K562 (cell line): Measurements from ENCODE around the gene ASB11. TPM values are rescaled to one million over a fixed set of nuclear protein-coding genes. Genes with fewer than 3 reads are reported as not detected.

ENCODE experiments used
- ATAC-seq: fragments of 200-7000 bp; cut with Tn5 transposase; 3 replicates; pipeline ENCODE4 v1.9.1; 2020; ENCODE audit warnings: moderate library complexity
- BruUV-seq: library from RNA; stranded (reverse); fragments of 400-500 nt; replicated peaks from 2 replicates; lab custom pipeline; 2021; lab: Mats Ljungman, UMichigan
- CTCF ChIA-PET: fragments of 300-600 bp; formaldehyde crosslinking; extraction: SDS; loops from one replicate; lab custom pipeline; 2021; ENCODE audit warnings: low intra/inter-chr PET ratio; lab: Yijun Ruan, JAX
- POLR2A ChIA-PET: fragments of 300-600, 350-650 bp; sonication (Branson Sonifier 250); formaldehyde crosslinking; extraction: SDS; loops from one replicate; lab custom pipeline; 2021; ENCODE audit warnings: antibody characterized with exemption, inconsistent platforms; lab: Yijun Ruan, JAX
- DNase-seq, 4 experiments: peaks; one replicate each; pipeline versions ENCODE4 v3.0.0 to v3.0.0-alpha.2; 2011 to 2018; ENCODE audit warnings: low spot score in 3 of 4, mixed read lengths in 3 of 4; ENCODE audit errors: extremely low read depth in 1 of 4
- FAIRE-seq: peaks from 2 replicates; lab custom pipeline; 2011; peaks lifted over from hg19 to GRCh38; lab: Jason Lieb, UNC
- H2AFZ ChIP-seq: 2 replicates; pipeline ENCODE4 v1.6.0; 2011; ENCODE audit warnings: low read depth, low read length, control low read depth, inconsistent platforms
- H3K27ac ChIP-seq: fragments of 200-600 bp; 3 replicates; pipeline ENCODE4 v1.8.0; 2011; ENCODE audit warnings: low read depth, mild to moderate bottlenecking, control low read depth, inconsistent platforms, low read length, moderate library complexity, mixed read lengths; ENCODE audit errors: extremely low read depth
- H3K27me3 ChIP-seq, 2 experiments: fragments of 300-600 bp in 1 of 2; 2 replicates in 1 of 2; 3 replicates in 1 of 2; pipeline versions ENCODE4 v1.6.0 to v1.8.0; 2011; ENCODE audit warnings: inconsistent platforms in 2 of 2, low read length in 2 of 2, mild to moderate bottlenecking in 1 of 2, mixed read lengths in 1 of 2, moderate library complexity in 1 of 2; ENCODE audit not compliant: control insufficient read depth in 2 of 2, insufficient read depth in 2 of 2
- H3K36me3 ChIP-seq: fragments of 300-600 bp; 3 replicates; pipeline ENCODE4 v1.8.0; 2011; ENCODE audit warnings: mild to moderate bottlenecking, low read length, inconsistent platforms; ENCODE audit not compliant: control insufficient read depth, insufficient read depth
- H3K4me1 ChIP-seq, 2 experiments: fragments of 200-600 bp in 1 of 2; replicated peaks in 1 of 2; 2 replicates in 1 of 2; 3 replicates in 1 of 2; pipeline versions ENCODE4 v1.5.1 to v1.8.0; 2011; ENCODE audit warnings: inconsistent platforms in 2 of 2, low read length in 2 of 2, mild to moderate bottlenecking in 1 of 2, mixed read lengths in 1 of 2, moderate library complexity in 1 of 2; ENCODE audit not compliant: control insufficient read depth in 2 of 2, insufficient read depth in 2 of 2
- H3K4me2 ChIP-seq: 2 replicates; pipeline ENCODE4 v1.6.1; 2011; ENCODE audit warnings: low read length, control low read depth, inconsistent platforms, mixed read lengths; ENCODE audit not compliant: insufficient read depth
- H3K4me3 ChIP-seq: fragments of 200-600 bp; sonication (generic), shearing (Covaris generic); 2 replicates; pipeline ENCODE4 v1.5.1; 2016; ENCODE audit warnings: control low read depth, inconsistent platforms
- H3K79me2 ChIP-seq: fragments of 200-600 bp; 3 replicates; pipeline ENCODE4 v1.8.0; 2011; ENCODE audit warnings: low read length, inconsistent platforms; ENCODE audit not compliant: control insufficient read depth, insufficient read depth
- H3K9ac ChIP-seq, 2 experiments: 2 replicates each; pipeline versions ENCODE4 v1.6.0 to v1.6.1; 2011; ENCODE audit warnings: low read depth in 2 of 2, low read length in 2 of 2, control low read depth in 1 of 2, inconsistent platforms in 1 of 2, mild to moderate bottlenecking in 1 of 2, mixed read lengths in 1 of 2; ENCODE audit not compliant: insufficient read depth in 1 of 2
- H3K9me1 ChIP-seq: one replicate; pipeline ENCODE4 v1.6.0; 2011; ENCODE audit warnings: inconsistent platforms, mild to moderate bottlenecking, low read length, moderate library complexity; ENCODE audit not compliant: control insufficient read depth, insufficient read depth
- H3K9me3 ChIP-seq: replicated peaks from 2 replicates; pipeline ENCODE4 v1.5.1; 2011; ENCODE audit warnings: low read depth, low read length, inconsistent platforms; ENCODE audit not compliant: control insufficient read depth, insufficient read depth
- H4K20me1 ChIP-seq: replicated peaks from 2 replicates; pipeline ENCODE4 v1.6.1; 2011; ENCODE audit warnings: low read length, inconsistent platforms, mixed read lengths; ENCODE audit not compliant: control insufficient read depth, insufficient read depth
- SAP30 ChIP-seq: fragments of 200-600 bp; sonication (generic); IDR thresholded peaks from 2 replicates; pipeline ENCODE4 v1.6.1; 2012; ENCODE audit warnings: borderline replicate concordance, low read depth, mild to moderate bottlenecking, moderate library complexity, low read length, control low read depth, inconsistent platforms; ENCODE audit not compliant: insufficient read depth, poor library complexity, severe bottlenecking
- SRSF9 ChIP-seq: fragments of 200-400 bp; formaldehyde crosslinking; IDR thresholded peaks from 2 replicates; pipeline ENCODE4 v1.6.1; 2017; ENCODE audit warnings: low read depth, low read length, borderline replicate concordance
- ZNF324 ChIP-seq: fragments of 250-450 bp; sonication (Bioruptor Pico); IDR thresholded peaks from 2 replicates; pipeline ENCODE4 v1.4.0; 2020; ENCODE audit warnings: mild to moderate bottlenecking
- ZNF561 ChIP-seq: fragments of 450-650 bp; formaldehyde crosslinking; conservative IDR thresholded peaks from 2 replicates; pipeline ENCODE4 v1.4.0; 2020; ENCODE audit warnings: mild to moderate bottlenecking, moderate library complexity
- ZNF644 ChIP-seq: fragments of 200-800 bp; sonication (Bioruptor generic); IDR thresholded peaks from 2 replicates; pipeline ENCODE4 v1.6.1; 2016; ENCODE audit warnings: low read depth, missing genetic modification characterization, missing compliant biosample characterization
- WGBS: fragments of 100-300 bp; shearing (Covaris generic); methylation state at CpG from one replicate; pipeline ENCODE4 v1.1.6; 2016; ENCODE audit warnings: low coverage, mixed read lengths; ENCODE audit not compliant: insufficient coverage; ENCODE audit errors: missing lambda C conversion rate; 5-methylcytosine and 5-hydroxymethylcytosine counted together
- in situ Hi-C: fragments of 300-500 bp; cut with MboI; formaldehyde crosslinking; loops from 4 replicates; pipeline ENCODE4 v1.15.0; 2018; ENCODE audit warnings: inconsistent platforms, mixed read lengths
- intact Hi-C: fragments of 100-400 bp; cut with micrococcal nuclease; formaldehyde crosslinking; loops from 2 replicates; pipeline ENCODE4 v1.14.2; 2022
- polyA plus RNA-seq, 8 experiments: library from polyadenylated mRNA; depleted of rRNA in 4 of 8; stranded (reverse) in 5 of 8; unstranded in 3 of 8; fragments of >200 nt; fragmentation: Nextera tagmentation in 2 of 8; fragmentation: Illumina TruSeq in 1 of 8; extraction: Ambion mirVana in 2 of 8; extraction: Trizol in 1 of 8; gene quantifications; 2 replicates each; pipeline versions ENCODE4 v1.2.1 to v1.2.3, GENCODE V29; 2011 to 2014; ENCODE audit warnings: inconsistent platforms in 1 of 8, missing spikeins in 1 of 8
- total RNA-seq, 7 experiments: library from RNA; depleted of rRNA in 6 of 7; stranded (reverse); fragments of >200 nt in 6 of 7; fragmentation: Illumina TruSeq in 2 of 7; extraction: Trizol in 2 of 7; gene quantifications; 2 replicates each; pipeline versions ENCODE4 v1.2.1 to v1.2.3, GENCODE V29; 2011 to 2021; ENCODE audit warnings: low replicate concordance in 1 of 7
- TF ChIP-seq, protein P1 (sequence below): fragments of 250-450 bp; sonication (Bioruptor Pico); IDR thresholded peaks from 2 replicates; pipeline ENCODE4 v1.4.0; 2020; ENCODE audit warnings: mild to moderate bottlenecking, moderate library complexity

Gene ASB11
- total and polyA plus RNA-seq, 9 of the 15 experiments (the other 6 are each of a cell fraction or from before 2014, with no cell fraction given): not detected

DNA sequence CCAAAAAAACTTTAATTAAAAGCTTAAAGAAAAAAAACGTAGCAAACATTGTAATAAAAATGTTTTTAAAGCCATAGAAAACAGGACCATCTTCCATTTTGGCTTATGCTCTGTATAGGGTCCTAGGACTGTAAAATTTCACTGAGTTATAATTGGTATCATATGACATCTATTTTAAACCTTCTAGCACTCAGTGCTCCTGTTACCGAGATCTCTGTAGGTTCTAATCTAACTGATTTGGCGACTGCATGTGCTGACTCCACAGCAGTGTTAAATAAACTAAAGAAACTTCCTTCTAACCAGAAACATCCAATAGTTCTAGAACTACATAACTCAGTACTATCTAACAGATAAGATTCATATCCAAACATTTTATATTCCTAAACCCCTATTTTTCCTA, at the start of gene ASB11 (continued):
- TF ChIP-seq SRSF9 (no peak), ZNF324 (CRISPR knock-in tag) (no peak)

DNA sequence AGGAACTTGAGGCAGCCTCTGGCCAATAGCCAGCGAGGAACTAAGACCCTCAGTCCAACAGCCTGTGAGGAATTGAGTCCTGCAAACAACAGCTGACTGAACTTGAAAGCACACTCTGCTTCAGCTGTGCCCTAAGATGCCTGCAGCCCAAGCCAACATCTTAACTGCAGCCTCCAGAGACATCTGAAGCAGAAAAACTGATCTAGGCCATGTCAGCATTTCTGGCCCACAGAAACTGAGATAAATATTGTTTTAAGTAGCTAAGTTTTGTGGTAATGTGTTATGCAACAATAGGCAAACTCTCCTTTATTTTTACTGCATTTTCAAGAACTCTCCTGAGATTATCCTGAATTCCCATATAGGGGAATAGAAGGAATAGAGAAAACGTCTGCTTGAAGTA, 44.3 kb upstream of the ASB11 start:
- Histone ChIP-seq H3K9me1 (no peaks in the 10 kb centered on the region), H2AFZ (no peak overlapping the region), H3K4me2 (no peak overlapping the region), H3K27ac (no peak overlapping the region), H3K4me1 (no peaks in the 10 kb centered on the region), H3K27me3 (peaks cover 7 to 21% of the 10 kb centered on the region in 2 experiments; a peak in 3 of 5 replicates), H4K20me1 (no peaks in the 10 kb centered on the region), H3K36me3 (no peaks in the 10 kb centered on the region), H3K4me3 (no peak overlapping the region), H3K79me2 (no peaks in the 10 kb centered on the region), H3K9me3 (no peaks in the 10 kb centered on the region; the same call in 1 of the 2 replicates), H3K9ac (no peak overlapping the region)
- 0% methylated on average over 2 of the region's 2 CpGs for WGBS
- BruUV-seq: no TSS peak
- in situ Hi-C loops: loop anchor here (10.0 kb wide), 1 partner anchor 215 kb away; no protein-coding TSS in a partner anchor
- ATAC-seq (no peak), DNase-seq (no peak), FAIRE-seq (no peak)
- intact Hi-C loops: no loop called here
- no peak for TF ChIP-seq SAP30
- TF ChIP-seq ZNF644 (tag): no peak
- no peak for TF ChIP-seq ZNF561 (CRISPR knock-in tag)
- TF ChIP-seq, protein P1, sequence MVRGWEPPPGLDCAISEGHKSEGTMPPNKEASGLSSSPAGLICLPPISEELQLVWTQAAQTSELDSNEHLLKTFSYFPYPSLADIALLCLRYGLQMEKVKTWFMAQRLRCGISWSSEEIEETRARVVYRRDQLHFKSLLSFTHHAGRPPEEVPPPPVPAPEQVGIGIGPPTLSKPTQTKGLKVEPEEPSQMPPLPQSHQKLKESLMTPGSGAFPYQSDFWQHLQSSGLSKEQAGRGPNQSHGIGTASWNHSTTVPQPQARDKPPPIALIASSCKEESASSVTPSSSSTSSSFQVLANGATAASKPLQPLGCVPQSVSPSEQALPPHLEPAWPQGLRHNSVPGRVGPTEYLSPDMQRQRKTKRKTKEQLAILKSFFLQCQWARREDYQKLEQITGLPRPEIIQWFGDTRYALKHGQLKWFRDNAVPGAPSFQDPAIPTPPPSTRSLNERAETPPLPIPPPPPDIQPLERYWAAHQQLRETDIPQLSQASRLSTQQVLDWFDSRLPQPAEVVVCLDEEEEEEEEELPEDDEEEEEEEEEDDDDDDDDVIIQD (CRISPR knock-in tag): no peak
- no peak for TF ChIP-seq SRSF9
- CTCF ChIA-PET: no interaction called here
- POLR2A ChIA-PET: no interaction called here
